HG03139 (cell line): ENCODE results near the gene MPHOSPH6.
"Not testable (repeated sequence)": the region's sequence is repeated elsewhere in the genome, so short reads cannot be mapped to it uniquely, and the experiment has no call there.

ENCODE experiments used
- ATAC-seq: cut with Tn5 transposase; IDR thresholded peaks from one replicate; pipeline ENCODE4 v1.9.1; 2021; ENCODE audit not compliant: unreplicated experiment

The MPHOSPH6 gene, protein sequence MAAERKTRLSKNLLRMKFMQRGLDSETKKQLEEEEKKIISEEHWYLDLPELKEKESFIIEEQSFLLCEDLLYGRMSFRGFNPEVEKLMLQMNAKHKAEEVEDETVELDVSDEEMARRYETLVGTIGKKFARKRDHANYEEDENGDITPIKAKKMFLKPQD

DNA sequence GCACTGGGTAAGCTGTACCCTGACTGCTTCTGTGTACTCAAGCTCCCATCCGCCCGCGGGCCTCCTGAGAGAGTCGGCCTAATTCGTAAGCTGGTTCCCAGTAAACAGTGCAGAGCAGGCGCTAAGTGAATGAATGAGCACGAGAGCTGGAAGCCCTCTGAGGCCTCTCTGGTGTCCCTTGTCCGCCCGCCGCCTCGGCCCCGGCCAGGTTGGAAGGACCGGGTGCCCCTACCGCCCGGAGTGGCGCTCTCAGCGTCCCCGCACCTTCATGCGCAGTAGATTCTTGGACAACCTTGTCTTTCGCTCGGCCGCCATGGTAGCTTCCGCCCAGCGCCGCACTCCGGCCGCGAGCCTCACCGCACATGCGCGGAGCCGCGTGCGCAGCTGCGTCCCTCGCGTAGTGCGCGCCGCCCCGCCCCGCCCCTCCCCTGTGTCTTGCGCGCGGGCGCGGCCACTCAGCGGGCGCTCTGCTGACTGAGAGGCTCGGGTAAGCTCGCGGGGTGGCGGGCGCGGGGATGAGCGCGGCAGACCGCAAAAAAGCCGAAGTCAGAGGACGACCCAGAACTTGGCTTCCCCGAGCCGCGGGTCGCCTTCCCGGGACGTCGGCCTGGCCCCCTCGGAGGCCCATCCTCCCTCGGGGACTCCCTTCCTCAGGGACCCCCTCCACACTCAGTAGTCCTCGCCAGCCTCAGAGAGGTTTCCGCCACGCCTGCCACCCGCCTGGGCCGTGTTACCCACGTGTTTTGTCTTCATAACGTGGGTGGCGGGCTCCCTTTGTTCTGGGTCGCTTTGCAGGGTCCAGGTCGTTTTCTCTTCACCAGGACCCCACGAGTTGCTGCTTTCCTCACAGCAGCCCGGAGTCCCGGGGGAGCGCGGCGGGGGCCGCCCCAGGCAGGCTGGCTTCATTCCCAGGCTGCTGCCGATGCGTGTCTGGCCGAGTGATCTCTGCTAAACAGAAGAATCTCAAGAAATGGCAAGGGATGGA lies at the start of gene MPHOSPH6:
Gene MPHOSPH6, minus strand, starts transcription at position 364 of the 985 bp plus-strand sequence. Its CDS starts 49 bp downstream, at position 315.
- ATAC-seq = peak; percentile 94

DNA sequence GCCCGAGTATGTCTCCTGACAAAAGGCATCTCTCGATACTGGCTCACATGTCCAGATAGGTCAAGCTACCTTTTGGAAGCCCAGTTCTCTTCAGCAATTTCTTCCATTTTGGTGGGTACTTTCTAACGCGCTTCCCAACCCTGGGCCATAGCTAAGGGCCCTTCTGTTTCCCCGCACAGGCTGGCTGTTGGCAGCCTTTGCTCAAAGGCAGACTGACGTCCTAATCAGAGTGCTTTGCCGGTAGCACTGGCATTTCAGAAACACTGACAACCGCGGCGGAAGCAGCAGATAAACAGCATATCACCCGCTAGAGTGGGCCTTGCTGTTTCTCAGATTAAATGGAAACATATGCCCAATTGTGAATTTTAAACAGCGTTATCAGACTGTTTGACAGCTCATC lies 49.3 kb upstream of the MPHOSPH6 start:
- ATAC-seq = no peak

DNA sequence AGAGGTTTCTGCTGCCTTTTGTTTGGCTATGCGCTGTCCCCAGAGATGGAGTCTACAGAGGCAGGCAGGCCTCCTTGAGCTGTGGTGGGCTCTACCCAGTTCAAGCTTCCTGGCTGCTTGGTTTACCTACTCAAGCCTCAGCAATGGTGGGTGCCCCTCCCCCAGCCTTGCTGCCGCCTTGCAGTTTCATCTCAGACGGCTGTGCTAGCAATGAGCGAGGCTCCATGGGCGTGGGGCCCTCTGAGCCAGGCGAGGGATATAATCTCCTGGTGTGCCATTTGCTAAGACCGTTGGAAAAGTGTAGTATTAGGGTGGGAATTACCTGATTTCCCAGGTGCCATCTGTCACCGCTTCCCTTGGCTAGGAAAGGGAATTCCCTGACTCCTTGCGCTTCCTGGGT lies 39.3 kb upstream of the MPHOSPH6 start:
- ATAC-seq = not testable (repeated sequence)

DNA sequence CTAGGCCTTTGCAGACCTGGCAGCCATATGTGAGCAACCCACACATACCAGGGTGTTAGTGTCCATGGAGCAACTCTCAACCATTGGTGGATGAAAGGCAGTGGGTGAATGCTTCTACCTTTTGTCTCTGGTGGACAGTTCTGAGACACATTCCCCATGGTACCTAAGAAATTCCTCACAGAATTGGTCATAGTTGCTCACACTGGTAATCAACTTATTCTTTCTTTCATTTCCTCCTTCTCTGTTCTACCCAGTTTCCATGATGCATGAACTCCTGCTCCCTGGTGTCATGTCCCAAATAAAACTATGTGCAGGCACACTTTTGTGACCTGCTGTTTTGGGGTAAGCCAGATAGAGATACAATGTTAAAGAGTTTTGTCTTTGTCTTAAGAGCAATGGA lies 33.2 kb upstream of the MPHOSPH6 start:
- ATAC-seq = no peak

DNA sequence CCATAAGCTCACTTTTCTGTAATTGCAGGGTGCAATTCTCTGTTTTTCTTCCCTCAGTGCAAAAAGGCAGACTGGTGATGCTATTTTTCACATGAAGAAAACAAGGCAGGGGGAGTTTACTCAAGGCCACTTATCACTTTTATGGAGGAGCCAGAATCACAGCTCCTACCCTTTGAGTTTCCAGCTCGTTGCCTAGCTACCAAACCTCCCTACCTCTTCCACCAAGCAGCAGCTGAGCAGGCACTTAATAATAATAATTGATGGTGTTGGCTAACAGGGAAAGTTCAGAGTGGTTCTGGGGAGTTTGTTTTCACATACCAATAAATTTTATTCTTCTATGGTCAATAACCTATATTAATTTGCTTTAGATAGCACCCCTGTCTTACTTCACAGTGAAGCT lies 31.9 kb upstream of the MPHOSPH6 start:
- no peak for ATAC-seq

DNA sequence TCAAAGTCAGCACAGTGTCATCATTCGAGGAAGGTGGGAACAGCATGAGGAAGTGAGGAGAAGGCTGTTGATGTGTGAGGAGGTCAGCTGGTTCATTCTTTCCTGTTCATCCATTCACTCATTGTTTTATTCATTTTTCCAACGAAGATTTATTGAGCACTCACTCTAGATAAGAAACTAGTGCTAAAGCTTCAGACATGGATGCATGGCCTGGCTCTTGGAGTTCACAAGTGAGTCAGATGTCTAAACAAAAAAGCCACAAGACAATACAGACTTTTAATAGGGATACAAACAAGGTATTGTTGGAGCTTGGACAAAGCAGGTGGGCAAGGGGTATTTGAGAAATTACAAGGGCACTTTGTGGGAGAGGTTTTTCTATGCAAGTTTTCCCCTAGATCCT lies 31.3 kb upstream of the MPHOSPH6 start:
- no peak for ATAC-seq

DNA sequence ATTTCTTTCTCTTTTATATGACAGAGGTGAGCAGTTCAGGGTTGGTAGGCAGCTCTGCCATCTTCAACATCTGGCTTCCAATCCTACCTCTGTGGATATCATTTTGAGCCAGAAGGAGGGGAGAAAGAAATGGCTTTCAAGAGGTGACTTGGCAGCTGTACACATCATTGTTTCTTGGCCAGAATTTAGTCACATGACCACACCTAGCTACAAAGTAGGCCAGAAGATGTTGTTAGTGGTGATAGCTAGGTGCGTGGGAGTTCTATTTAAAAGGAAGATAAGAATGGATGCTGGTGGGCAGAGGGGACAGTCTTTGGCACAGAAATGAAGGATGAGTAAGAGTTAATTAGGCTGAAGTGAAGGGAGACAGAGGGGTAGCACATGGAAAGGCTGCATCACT lies 29.2 kb upstream of the MPHOSPH6 start:
- ATAC-seq = no peak

DNA sequence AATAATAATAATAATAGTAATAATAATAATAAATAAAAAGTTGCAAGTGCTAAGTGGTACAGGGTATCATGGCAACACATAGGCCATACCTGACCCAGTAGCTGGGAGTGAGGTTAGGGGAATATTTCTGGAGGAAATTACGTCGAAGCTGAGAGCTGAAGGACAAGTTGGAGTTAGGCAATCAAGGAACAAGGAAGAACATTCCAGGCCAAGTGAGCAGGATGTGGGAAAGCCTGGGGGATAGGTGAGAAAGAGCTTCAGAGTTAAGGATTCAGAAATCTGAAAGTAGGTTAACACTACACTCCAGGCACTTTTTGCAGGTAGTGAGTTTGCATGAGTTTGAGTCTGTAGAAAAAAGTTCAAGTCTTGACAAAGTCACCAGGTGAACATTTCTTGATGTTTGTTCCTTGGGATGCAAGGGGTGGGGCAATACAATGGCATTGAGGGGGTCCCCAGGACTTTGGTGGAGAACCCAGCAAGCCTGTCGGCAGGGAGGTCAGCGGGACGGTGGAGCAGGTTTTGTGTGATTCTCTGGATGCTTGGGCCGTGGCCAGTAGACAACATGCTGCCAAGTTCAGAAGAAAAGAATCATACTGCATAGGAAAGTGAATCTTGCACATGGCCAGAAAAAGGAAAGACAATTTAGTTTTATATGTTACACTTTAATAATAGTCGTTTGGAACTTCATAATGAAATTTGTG lies 27.7 kb upstream of the MPHOSPH6 start:
- no peak for ATAC-seq

DNA sequence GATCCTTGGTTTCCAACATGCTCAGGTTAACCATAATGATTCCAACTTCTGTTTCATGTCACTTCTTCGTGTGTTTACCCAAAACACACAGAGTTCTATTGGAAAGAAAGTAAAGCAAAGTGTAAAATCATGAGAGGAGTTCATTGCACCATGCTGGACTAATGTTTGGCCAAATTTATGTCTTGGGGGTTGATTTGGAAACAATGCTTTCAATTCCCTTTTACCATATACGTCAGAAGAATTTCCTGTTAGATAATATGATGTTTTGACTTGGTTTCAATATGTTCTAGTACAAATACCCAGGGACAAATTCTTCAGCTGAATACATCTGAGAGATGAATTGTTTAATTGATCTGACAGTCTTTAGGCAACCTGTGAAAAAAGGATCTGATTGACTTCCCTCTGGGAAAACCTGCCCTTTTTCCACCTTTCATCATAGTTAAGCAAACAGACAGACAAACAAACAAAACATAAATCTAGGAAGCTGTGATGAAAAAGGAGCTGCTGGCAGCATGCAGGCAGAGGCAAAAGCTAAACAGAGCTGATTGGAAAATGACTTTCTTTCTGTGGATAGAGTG lies 26.0 kb upstream of the MPHOSPH6 start:
- ATAC-seq = no peak

DNA sequence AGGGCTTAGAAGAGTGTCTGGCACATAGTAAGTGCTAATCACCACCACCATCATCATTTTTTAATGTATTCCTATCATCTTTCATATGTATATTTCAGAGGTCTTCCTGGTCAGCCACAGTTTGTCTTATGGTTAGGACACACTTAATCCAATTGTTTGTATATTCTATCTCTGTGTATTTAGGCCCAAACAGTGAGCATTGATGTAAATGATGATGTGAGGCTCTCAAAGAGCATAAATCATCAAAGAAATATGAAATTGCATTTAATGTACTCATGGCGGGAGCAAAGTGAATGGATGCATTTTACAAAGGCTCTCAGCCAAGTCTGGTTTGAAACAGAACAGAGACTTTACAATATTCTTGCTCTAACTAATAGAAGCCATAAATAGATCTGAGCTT lies 24.1 kb upstream of the MPHOSPH6 start:
- no peak for ATAC-seq

DNA sequence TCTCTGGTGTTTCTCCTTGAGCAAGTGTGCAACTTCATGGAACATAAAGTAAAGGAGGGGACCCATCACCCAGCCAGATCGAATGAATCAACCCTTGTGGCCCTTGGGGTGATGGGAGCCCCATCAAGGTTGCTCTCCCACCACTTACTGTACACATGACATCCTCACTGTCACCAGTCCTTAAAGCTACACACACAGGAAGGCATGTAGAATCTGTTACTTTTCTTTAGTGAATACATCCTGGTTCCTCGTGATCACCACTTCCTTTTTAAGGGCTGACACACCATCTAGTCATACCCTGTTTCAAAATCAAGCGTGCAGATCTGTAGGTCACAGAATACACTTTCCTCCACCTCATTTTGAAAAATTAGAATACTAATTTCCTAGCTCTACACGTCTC lies 22.6 kb upstream of the MPHOSPH6 start:
- ATAC-seq = no peak

DNA sequence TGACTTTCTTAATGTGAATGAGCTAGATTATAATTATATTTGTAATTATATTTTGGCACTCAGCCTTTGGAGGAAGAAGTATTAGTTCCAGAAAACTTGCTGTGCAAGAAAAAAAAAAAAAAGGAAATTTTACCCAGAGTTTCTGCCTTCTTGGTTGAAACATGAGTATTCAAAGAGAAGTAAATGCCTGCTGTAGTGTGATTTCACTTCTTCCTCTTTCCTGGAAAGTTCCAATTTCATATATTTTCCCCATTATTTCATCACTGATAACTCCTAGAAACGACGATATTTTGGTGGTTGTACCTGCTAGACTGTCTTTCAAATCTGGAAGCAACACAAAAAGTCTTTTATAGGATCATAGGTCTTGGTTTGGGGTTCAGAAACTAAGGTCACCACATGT lies 20.4 kb upstream of the MPHOSPH6 start:
- no peak for ATAC-seq

DNA sequence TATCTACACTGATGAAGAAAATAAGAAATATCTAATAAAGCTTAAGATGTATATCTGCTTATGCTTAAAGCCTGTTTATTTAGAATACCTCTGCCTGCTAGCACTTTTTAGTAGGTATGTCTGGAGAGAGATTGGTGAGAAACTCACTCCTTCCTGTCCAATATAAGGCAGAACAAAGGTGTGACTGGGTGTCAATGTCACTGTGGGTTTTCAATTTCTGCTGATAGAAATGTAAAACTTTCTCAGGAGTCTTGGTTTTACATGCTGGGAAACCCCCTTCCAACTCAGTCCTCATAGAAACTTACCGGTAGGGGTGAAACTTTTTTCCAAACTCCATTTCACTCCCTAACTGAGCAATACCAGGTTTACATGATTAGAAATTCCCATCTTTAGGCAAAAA lies 17.8 kb upstream of the MPHOSPH6 start:
- no peak for ATAC-seq

DNA sequence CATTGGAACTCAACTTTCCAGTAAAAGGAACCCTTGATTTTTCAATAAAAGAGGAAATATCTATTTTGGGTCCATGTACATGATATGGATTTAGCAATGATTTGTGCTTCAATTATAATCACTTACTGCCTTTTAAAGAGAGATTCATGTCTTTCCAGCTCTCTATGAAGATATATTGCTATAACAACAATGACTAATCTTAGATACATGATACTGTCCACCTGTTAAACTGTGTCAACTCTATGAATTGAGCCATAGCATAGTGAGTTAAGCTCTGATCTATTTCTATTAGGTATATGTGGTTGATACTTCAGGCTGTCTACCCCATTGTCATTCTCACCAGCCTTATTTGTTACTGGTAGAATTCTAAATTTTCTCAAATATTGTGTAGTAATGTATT lies 15.0 kb upstream of the MPHOSPH6 start:
- ATAC-seq = no peak

DNA sequence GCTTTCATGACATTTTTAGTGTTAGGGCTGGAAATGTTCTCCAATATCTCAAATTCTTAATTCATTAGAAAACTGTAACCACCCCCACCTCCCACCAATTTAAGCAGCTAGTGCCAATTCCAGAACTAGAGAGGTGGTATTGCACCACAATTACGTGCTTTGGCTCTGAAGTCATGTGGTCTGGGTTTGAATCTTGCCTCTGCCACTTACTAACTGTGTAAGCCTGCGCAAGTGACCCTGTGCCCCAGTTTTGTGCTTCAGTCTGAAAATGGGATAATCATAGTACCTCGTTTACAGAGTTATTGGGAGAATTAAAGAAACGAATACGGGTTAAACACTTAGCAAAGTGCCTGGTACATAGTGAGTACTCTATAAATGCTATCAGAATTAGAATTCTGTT lies 14.2 kb upstream of the MPHOSPH6 start:
- ATAC-seq = no peak

DNA sequence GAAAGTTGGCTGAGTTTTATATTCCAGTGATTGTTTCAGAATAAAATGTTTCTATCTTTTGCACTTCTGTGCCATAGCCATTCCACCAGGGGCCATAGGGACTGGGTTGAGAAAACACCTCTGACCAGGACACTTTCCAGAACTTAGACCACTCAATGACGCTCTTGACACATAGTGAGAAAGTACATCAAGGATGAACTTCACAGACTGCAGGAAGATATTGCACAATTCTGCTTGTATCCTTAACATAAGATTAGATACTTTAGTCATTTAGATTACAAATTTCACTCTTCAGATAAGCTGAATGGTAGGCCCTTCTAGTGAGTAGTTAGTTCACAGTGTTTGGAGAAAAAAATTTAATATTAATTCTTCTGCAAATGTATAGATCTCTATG lies 13.0 kb upstream of the MPHOSPH6 start:
- ATAC-seq = no peak

DNA sequence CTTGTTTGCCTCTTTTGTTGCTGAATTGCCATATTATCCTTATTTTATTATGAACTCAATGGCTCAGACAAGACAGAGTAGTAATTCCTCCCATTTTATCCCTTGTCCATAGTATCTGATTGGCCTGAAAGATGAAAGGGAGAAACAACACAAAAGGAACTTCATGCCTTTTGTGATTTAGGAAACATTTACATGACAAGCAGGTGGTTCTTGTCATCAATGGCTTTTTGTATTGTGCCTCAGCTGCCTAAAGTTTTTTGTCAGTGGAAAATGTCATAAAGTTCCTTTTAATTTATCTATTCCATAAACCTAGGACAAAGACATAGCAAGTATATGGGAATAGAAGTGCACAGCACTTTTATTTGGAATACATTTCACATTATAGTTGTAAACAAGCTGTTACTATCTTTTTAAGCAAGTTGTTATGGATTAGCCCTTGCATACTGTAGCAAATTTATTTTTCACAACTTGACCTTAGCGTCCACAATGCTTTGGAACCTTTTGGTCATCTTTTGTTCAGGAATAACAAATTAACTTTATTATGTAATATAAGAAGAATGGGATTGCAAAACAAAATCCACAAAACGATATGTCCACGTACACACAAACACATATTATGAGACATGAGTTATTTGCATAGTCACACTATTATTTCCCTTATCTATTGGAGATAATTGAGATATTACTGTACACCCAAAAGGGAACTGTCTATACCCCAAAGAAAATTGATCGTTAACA lies 12.4 kb upstream of the MPHOSPH6 start:
- no peak for ATAC-seq

DNA sequence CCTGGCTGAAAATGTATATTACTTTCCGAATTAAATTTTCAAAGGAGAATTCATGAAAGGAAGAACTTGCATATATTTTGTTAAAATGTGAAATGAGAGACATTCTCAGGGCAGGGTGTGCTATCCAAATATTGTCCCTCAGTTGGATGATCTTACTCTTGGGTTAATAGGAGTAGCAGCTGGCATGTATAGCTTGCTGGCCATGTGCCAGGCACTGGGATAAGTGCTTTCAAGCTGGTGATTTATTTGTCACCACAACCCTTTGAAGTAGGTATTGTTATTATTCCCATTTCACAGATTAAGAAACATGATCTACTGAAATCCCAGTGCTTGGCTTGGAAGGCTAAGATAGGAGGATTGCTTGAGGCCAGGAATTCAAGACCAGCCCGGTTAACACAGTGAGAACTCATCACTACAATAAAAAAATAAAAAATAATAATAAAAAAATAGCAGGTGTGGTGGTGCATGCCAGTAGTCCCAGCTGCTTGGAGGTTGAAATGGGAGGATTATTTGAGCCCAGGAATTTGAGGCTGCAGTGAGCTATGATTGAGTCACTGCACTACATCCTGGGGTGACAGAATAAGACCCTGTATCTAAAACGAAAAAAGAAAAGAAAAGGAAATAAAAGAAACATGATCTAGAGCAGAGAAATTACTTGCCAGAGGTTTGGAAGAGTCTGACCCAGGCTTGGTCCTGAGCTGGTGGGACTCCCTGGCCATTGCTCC lies 11.6 kb upstream of the MPHOSPH6 start:
- no peak for ATAC-seq

DNA sequence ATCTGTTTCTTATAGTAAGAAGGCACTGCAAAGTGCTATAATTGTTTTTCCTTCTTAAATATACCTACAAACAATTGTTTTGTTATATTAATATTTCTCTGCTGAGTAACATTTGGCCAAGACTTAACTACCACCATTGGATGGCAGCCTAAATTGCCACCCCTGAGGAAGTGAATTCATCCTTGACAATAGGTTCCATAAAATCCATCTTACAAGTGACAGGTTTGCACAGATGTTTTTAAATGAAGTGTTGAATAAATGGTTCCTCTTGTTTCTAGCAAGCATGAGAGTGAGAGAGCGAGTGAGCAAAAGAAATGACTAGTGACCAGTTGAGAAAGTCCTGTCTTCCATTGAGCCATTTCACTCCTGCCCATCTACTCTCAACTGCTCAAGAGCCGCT lies 8.3 kb upstream of the MPHOSPH6 start:
- ATAC-seq = no peak

DNA sequence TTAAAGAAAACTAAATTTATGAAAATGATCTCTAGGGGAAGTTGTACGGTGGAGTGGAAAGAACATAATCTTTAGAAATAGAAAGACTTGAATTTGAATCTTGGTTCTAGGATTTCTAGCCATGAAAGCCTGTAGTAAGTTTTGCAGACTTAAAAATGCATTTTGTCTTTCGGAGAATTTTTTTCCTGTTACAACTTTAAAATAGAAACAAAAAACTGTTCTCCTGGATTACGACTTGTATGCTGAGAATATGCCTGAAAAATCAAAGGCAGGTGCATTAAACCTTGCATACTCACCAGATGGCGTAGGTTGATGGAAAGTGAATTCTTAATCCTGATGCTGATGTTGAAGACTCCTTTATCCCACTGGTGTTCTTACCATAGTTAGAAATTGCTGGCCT lies 7.5 kb upstream of the MPHOSPH6 start:
- ATAC-seq = no peak
